Ovary (tissue), 9 donors: Measurements from ENCODE around the gene C1orf159. TPM values are rescaled to one million over a fixed set of nuclear protein-coding genes. Genes with fewer than 3 reads are reported as not detected.

Experiments used
- DNase-seq, 5 donors: peaks; one replicate each; pipeline ENCODE4 v3.0.0-alpha.2; 2019 to 2020
- H3K27ac ChIP-seq, 2 donors: fragments of 200-600 bp; one replicate each; pipeline versions ENCODE4 v1.5.1 to v1.8.0; 2019 to 2022
- H3K27me3 ChIP-seq: fragments of 200-600 bp; one replicate; pipeline ENCODE4 v1.8.0; 2022
- H3K36me3 ChIP-seq: fragments of 200-600 bp; sonication (generic); one replicate; pipeline ENCODE4 v1.5.1; 2019
- H3K4me1 ChIP-seq: one replicate; pipeline ENCODE4 v1.8.1; 2013; ENCODE audit warnings: mild to moderate bottlenecking, moderate library complexity; ENCODE audit not compliant: insufficient read depth
- H3K4me3 ChIP-seq: fragments of 200-600 bp; sonication (generic); one replicate; pipeline ENCODE4 v1.5.1; 2017
- H3K9me3 ChIP-seq, 2 donors: fragments of 200-600 bp in 1 of 2; sonication (generic) in 1 of 2; one replicate each; pipeline versions ENCODE4 v1.5.1 to v1.8.1; 2013 to 2019; ENCODE audit warnings: mild to moderate bottlenecking in 1 of 2, moderate library complexity in 1 of 2
- CTCF ChIP-seq, 3 donors: fragments of 450-650 bp in 2 of 3; fragments of 200-600 bp in 1 of 3; IDR thresholded peaks; one replicate each; pipeline versions ENCODE4 v1.5.1 to v1.8.0; 2016 to 2022; ENCODE audit warnings: antibody characterized with exemption in 3 of 3, mild to moderate bottlenecking in 1 of 3
- EP300 ChIP-seq: sonication (generic); formaldehyde crosslinking; IDR thresholded peaks from one replicate; pipeline ENCODE4 v1.6.1; 2017; ENCODE audit warnings: antibody characterized with exemption
- POLR2A ChIP-seq: fragments of 450-650 bp; IDR thresholded peaks from one replicate; pipeline ENCODE4 v1.6.1; 2017; ENCODE audit warnings: antibody characterized with exemption, mild to moderate bottlenecking, moderate library complexity
- WGBS, 3 donors: extraction: QIAGEN DNeasy Blood & Tissue Kit in 1 of 3; methylation state at CpG; one replicate each; pipeline versions ENCODE4 v1.1.5 to v1.1.7; 2013 to 2017; 5-methylcytosine and 5-hydroxymethylcytosine counted together
- intact Hi-C, 4 donors: fragments of 100-400 bp; cut with DNase I; formaldehyde crosslinking; loops; one replicate each; pipeline versions ENCODE4 v1.11.0 to v1.15.1; 2022 to 2023
- polyA plus RNA-seq, 2 donors: library from polyadenylated mRNA; stranded (reverse); fragments of 200-250 nt in 1 of 2; fragments of 350-450 nt in 1 of 2; fragmentation: Illumina TruSeq in 1 of 2; extraction: RNeasy Lipid Tissue Mini Kit (QIAGEN cat#74804) in 1 of 2; gene quantifications; one replicate each; pipeline ENCODE4 v1.2.3, GENCODE V29; 2013 to 2014
- total RNA-seq, 7 donors: library from RNA; depleted of rRNA in 2 of 7; stranded (reverse); fragments of >200 nt in 2 of 7; fragmentation: NEBNext Ultra II Directional in 3 of 7; extraction: Animal tissue kit (Norgen Biotek cat#: 25700) in 3 of 7; gene quantifications; one replicate each; pipeline versions ENCODE4 v1.1.0 to v1.2.4, GENCODE V29; 2016 to 2023
- donor health status: DM: no; HTN: no; CAD: no; lungs with moderate emphysema.
- donor health status: DM: no; HTN: no; CAD: no.
- donor health status: Bipolar disorder and iron deficiency.
- donor health status: DM: yes; HTN: yes; CAD: no.
- donor health status: DM: no; HTN: no; CAD: no.
- donor health status: DM: yes; HTN: yes; CAD: no.

Gene C1orf159
- total and polyA plus RNA-seq, 9 donors: 0.28 to 22.1 (median 9.4) TPM

DNA sequence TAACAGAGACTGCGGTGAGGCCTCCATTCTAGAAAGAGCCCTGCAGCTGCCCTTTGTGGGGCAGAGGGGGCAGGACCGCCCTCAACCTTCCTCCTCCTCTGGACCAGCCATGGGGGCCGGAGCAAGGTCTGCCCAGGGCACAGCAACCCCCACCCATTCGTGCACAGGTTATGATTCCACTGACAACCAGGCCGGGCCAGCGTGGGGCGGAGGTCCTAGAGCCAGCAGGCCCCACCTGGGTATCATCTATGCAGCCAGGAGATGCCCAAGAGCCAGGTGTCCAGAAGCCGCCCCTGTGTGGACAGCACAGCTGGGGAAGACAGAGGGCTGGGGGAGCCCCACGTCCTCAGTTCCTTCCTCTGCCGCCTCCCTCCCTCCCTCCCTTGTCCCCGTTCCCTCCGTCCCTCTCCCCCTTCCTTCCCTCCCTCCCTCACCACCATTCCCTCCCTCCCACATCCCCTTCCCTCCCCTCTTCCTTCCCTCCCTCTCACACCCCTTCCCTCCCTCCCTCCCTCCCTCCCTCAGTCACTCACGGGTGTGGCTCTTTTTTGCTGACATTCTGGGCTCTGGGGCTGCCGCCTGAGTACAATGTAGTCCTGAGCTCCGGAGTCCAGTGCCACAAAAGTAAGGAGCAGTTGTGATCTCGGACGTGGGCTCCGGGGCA is 54.1 kb downstream of the C1orf159 start:
- intact Hi-C loops: loop anchor here in 1 of 4 donors (2.0 kb wide), 1 partner anchor 77 kb away; no protein-coding TSS in a partner anchor
- no peak for TF ChIP-seq EP300
- TF ChIP-seq POLR2A: no peak
- TF ChIP-seq CTCF (IDR thresholded peaks at IDR 0.05): no peak
- Histone ChIP-seq H3K27me3 (peaks cover 9% of the 10 kb centered on the region), H3K27ac (no peak overlapping the region), H3K4me1 (peaks cover 3% of the 10 kb centered on the region), H3K36me3 (no peaks in the 10 kb centered on the region), H3K4me3 (no peak overlapping the region), H3K9me3 (no peaks in the 10 kb centered on the region)
- no peak for DNase-seq
- 36 to 43% (median 42%) methylated on average over 16 of the region's 18 CpGs for whole genome bisulfite sequencing, 3 donors

DNA sequence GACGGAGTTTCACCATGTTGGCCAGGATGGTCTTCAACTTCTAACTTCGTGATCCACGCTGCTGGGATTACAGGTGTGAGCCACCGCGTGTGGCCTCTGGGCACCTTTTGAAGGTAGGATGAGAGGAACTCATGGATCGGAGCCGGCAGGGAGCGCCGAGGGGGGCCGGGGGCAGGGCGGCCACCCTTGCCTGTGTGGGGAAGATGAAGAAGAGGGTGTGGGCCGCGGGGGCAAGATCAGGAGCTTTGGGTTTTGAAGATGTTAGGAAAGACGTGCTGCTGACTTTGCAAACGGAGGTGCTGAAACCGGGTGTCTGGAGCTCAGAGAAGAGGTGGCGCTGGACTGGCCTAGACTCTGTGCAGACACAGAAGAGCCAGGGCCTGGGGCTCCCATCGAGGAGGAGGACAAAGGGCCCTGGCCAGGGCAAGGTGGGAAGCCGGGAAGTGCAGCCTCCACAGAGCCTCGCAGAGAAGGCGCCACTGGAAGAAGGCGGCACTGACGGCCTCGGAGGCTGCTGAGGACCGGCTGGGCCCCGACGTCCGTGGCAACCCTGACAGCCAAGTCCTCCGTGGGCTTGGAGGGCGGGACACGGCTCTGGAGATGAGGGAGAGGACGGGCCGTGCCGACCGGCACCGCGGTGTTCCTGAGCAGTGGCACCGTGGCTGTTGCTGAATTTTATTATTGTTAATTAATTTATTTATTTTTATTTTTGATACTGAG is 55.4 kb downstream of the C1orf159 start:
- 42 to 48% (median 45%) methylated on average over 38 of the region's 38 CpGs for WGBS, 3 donors
- intact Hi-C loops: no loop called here
- no peak overlapping the region for H3K4me3 ChIP-seq

DNA sequence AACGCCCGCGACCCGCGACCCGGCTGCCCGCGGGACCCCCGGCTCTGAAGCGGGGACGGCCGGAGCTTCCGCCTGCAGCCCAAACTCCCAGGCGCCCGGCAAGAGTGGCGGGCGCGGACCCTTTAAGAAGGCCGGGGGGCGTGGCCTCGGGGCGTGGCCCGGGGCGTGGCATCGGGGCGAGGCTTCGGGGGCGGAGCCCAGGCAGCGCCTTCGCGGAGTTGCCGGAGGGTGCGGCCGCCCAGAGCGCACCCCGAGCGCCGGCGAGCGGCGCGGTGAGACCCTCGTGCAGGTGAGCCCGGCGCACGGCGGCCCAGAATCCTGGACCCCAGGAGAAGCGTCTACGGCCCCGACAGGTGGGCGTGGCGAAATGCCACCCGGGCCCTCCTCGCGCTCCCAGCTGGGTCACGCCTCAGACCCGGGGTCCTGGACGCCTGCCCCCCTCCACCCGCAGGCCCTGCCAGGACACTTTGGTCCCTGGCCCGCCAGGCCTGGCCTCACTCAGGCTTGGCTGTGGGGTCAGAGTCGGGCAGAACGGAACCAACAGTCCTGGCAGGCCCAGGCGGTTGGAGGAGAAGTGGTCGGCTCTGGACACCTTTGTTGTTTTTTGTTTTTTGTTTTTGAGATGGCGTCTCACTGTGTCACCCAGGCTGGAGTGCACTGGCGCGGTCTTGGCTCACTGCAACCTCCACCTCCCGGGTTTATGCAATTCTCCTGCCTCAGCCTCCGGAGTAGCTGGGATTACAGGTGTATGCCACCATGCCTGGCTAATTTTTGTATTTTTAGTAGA is 56.2 kb downstream of the C1orf159 start:
- DNase-seq: peak; percentile 46 to 78 (median 69)
- Histone ChIP-seq H3K36me3 (no peaks in the 10 kb centered on the region), H3K27me3 (peaks cover 9% of the 10 kb centered on the region), H3K9me3 (no peaks in the 10 kb centered on the region), H3K4me3 (peak overlapping the region; percentile 42), H3K4me1 (peaks cover 3% of the 10 kb centered on the region), H3K27ac (no peak overlapping the region)
- 3 to 5% (median 5%) methylated on average over 38 to 69 of the region's 69 CpGs for WGBS, 3 donors
- intact Hi-C loops: no loop called here
- TF ChIP-seq EP300 (no peak), POLR2A (no peak), CTCF (IDR thresholded peaks at IDR 0.05) (no peak)

More for the DNA sequence above, 55.4 kb downstream of the C1orf159 start:
- H3K36me3 ChIP-seq: no peaks in the 10 kb centered on the region
- no peak overlapping the region for H3K27ac ChIP-seq
- no peaks in the 10 kb centered on the region for H3K9me3 ChIP-seq
- peaks cover 9% of the 10 kb centered on the region for H3K27me3 ChIP-seq
- no peak for TF ChIP-seq POLR2A
- no peak for TF ChIP-seq CTCF (IDR thresholded peaks at IDR 0.05)
- TF ChIP-seq EP300: no peak
- no peak for DNase-seq
- H3K4me1 ChIP-seq: peaks cover 3% of the 10 kb centered on the region

DNA sequence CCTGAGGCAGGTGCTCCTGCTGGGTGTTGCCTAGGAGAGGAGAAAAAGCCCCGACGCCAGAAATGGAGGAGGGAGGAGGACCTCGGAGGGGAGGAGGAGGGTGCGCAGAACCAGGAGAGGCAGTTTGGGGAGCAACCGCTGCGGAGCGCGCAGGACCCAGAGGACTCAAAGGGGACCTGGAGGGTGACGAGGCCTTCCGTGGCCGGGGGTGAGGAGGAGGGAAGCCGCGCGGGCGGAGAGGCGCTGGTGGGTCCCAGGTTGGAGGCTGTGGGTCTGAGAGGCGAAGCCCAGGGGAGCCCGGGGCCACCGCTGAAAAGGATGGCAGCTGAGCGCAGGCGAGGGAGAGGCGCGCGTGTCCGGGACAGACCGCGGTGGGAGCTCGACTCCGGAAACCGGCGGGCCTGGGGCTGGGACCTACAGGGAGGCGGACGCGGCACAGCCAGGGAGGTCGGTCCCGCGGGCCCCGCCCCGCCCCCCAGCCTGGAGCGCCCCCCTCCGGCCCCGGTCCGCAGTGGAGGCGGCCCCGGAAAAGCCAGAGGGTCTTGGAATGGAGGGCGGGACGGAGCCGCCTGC is 56.9 kb downstream of the C1orf159 start:
- peaks cover 9% of the 10 kb centered on the region for H3K27me3 ChIP-seq
- intact Hi-C loops: no loop called here
- 0 to 1% (median 1%) methylated on average over 39 to 48 of the region's 48 CpGs for WGBS, 3 donors

More for the DNA sequence above, 56.9 kb downstream of the C1orf159 start:
- no peak overlapping the region for H3K27ac ChIP-seq
- H3K4me3 ChIP-seq: peak overlapping the region; percentile 42
- no peaks in the 10 kb centered on the region for H3K36me3 ChIP-seq
- peaks cover 3% of the 10 kb centered on the region for H3K4me1 ChIP-seq
- no peaks in the 10 kb centered on the region for H3K9me3 ChIP-seq
- TF ChIP-seq POLR2A: no peak
- no peak for TF ChIP-seq EP300
- TF ChIP-seq CTCF (IDR thresholded peaks at IDR 0.05): no peak
- DNase-seq: no peak
